Activated gamma-delta T cell treated with anti-CD3 and anti-CD28 coated beads, Interleukin-2, amount 50 U/mL, for 16 hours (primary cell): ENCODE measurements around the gene THOP1.

Experiments used
- DNase-seq: peaks from one replicate; pipeline ENCODE4 v3.0.0-alpha.2; 2020; ENCODE audit warnings: low read depth

The THOP1 gene

DNA sequence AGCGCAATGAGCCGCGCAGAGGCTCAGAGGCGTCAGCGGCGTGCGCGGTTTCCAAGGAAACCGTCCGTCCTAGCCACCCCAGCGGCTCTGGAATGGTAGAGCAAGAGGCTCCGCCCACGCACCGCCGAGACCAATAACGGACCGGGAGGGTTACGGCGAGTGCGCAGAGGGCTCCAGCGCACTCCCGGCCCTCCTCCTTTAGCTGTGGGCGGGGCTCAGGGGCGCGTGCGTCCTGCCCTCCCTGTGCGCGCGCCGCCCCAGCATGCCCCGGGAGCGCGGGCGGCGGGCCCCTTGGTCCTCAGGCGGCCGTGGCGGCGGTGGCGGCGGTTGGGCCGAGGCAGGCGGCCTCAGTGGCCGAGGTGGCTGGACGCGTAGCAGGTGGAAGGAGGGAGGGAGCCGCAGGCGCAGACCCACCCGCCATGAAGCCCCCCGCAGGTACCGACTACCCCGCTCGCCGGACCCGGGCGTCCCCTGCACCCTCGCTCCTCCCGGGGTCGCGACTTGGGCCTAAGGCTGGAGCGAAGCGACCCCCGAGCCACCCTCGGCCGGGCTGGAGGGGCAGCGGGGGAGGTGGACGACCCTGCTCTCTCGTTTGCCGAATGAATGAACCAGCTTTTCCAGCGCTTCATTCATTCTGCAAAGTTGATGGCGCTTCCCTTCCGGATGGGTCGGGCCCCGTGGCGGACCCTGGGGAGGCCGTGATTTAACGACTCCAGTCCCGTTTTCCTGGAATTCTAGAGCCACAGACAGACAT is at the start of gene THOP1:
TSS of gene THOP1 (plus strand) at position 260 of the 754 bp plus-strand sequence. CDS start at position 420, 160 bp downstream.
- DNase-seq: peak; percentile 98

DNA sequence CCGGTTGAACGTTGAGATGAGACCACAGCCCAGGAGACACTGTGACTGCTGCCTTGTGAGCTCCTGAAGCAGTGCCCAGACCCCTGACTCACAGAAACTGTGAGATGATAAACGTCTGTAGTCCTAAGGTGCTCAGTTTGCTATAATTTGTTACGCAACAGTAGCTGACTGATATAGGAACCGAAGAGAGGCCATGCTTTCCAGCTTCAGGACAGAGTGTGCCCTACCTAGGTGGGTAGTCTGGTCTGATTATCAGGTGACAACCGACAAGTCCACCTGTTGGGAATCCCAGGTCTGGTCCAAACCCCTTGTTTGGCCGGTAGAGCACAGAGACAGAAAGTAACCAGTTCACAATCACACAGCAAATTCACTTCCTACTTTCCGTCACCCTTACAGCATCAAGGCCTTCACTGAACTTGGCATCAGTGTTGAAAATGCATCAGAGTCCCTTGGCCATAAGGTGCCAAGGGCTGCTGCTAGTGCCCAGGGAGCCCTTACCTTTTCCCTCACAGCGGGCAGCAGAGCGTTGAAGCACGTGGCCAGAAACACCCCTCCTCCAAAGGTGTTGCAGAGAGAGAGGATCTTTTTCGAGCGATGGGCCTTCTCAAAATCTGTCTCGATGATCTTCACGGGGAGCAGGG is 48.6 kb upstream of the THOP1 start:
- DNase-seq: no peak

DNA sequence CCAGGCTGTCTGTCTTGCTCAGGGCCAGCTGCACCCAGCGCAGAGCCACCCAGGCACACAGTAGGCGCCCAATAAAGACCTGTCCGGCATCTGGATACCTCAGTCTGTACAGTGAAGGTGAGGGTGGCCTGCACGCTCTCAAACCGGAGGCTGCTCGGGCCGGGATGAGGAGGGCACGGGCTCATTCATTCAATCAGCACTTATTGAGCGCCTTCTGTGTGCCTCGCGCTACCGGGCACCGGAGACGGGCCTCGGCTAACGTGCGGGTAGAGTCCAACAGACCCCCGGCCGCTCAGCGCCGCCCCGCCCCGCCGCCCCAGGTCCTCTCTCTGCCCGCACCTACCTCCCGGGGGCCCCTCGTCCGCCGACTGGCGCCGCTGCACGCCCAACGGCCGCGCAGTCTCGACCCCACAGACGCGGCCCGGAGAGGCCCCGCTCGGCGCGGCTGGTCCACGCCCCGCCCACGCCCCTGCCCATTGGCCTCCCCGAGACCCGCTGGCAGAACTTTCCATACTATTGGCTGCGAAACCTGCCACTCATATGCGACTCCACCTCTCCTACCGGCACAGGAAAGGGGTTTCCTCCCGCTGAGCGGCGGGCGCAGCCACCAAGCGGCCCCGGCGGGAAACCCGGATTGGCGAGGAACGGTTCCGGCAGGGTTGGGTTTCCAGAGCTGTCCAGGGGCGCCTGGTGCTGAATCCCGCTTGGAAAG is 45.5 kb upstream of the THOP1 start, which contains the start of gene SLC39A3:
TSS of gene SLC39A3 (minus strand) at position 416 of the 712 bp plus-strand sequence. CDS start 2,760 bp downstream, outside the sequence.
- DNase-seq: peak; percentile 100

DNA sequence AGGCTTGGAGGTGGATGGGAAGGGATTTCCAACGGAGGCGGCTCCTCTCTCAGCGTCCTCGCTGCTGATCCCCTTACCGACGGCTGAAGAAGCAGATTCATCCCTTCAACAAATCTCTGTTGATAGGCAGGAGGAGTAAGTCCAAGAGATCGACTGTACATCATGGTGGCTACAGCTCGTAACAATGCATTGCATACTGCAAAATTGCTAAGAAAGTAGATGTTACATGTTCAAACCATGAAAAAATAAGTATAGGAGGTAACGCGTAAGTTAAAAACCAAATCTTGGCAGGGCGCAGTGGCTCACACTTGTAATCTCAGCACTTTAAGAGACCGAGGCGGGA is 45.0 kb upstream of the THOP1 start:
- DNase-seq: no peak

DNA sequence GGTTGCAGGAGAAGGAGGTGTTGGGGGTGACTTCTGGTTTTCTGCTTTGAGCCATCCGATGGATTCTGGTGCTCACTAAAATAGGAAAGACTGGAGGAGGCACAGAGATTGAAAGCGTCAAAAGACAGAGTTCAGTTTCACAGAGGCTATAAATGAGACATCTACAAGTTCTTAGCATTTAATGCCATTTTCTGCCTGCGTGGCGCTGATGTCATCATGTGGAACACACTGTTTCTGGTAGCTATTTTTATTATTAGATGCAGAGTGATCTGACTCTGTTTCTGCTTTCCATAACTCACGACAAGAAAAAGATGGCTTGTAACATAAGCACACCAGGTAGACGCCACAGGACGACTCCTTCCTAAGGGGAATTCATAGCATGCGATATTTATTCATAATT is 42.2 kb upstream of the THOP1 start:
- no peak for DNase-seq

DNA sequence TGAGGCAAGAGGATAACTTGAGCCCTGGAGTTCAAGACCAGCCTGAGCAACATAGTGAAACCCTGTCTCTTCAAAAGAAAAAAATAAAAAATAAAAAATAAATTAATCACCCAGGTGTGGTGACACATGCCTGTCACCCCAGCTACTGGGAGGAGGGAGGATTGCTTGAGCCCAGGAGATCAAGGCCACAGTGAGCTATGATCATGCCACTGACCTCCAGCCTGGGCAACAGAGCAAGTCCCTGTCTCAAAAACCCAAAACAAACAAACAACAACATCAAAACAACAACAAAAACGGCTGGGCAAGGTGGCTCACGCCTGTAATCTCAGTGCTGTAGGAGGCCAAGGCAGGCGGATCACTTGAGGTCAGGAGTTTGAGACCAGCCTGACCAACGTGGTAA is 41.2 kb upstream of the THOP1 start:
- no peak for DNase-seq

DNA sequence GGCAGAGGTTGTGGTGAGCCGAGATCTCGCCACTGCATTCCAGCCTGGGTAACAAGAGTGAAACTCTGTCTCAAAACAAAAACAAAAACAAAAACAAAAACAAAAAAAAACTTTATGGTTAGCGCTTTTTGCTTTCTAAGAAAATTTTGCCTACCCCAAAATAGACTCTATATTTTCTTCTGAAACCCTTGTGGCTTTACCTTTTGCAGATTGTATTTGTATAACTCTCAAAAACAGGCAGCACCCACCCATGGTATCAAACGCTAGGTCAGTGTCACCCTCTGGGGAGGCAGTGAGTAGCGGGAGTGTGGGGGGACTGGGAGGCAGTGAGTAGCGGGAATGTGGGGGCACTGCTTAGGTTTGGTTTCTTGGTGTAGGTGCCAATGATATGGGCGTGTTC is 38.0 kb upstream of the THOP1 start:
- DNase-seq: no peak

DNA sequence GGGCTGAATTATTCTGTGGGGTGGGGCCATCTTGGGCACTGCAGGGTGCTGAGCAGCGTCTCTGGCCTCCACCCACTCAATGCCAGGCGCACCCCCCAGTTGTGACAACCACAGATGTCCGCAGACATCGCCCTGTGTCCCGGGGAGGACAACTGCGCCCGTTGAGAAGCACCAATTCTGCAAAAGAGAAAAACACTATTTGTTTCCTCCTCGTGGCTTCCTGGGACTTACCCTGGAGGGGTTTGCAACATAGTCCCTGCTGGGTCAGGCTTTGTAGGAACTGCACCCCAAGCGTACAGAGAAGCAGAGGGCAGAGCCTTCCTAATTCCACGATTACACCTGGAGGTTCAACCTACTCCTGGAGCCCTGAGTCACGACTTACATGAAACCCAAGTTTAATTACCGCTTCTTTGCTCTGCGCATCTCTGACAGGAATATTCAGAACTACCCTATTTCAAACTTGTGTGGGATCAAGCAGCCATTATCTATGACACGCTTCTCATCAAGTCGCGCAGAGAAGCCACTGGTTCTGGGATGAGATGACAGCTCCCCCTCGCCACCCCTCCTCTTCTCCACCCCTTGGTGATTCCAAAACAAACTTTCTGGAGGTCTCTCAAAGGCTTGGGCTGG is 34.4 kb upstream of the THOP1 start:
- no peak for DNase-seq

DNA sequence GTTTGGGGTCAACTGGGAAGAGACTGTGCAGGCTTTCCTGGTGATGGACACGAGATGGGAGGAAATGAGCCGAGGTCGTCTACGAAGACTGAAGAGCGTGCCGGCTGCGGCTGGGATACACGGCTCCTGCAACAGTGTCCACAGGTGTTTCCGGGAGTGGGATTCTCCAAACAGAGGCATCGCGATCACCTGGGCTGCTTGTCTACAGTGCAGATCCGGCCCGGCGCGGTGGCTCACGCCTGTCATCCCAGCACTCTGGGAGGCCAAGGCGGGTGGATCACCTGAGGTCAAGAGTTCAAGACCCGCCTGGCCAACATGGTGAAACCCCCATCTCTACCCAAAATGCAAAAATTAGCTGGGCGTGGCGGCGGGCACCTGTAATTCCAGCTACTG is 33.9 kb upstream of the THOP1 start:
- DNase-seq: no peak

DNA sequence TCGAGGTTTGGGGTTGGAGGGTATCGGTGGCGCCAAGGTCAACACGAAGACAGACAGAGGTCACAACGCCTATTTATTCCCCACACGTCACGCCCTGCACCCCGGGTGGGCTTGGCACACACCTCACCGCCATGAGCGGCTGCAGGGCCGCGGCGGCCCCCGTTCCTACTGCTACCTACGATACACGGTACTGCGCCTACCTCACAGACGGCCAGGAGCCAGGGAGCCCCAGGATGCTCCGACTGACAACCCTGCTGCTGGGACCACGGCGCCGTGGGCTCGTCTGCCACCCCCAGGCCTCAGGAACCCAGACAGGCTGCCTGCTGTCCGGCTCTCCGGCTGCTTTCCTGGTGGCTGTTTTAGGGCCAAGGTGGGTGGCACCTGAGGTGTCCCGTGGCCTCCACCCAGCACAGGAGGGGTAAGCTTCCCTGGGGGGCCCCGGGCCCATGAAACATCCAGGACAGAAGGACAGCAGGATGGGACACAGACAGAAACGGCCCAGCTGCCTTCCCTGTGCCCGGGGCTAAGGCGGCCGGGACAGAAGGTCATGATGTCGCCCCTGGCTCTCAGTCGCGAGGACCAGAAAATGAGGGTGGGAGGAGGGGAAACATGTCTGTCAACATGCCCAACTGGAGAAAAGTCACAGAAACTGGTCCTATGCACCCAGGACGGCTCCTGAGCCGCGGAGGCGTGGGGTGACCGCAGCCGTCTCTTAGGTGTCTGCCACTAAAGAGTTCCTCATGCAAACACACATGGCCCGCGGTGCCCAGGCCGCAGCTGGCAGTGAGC is 30.4 kb upstream of the THOP1 start:
- DNase-seq: no peak

DNA sequence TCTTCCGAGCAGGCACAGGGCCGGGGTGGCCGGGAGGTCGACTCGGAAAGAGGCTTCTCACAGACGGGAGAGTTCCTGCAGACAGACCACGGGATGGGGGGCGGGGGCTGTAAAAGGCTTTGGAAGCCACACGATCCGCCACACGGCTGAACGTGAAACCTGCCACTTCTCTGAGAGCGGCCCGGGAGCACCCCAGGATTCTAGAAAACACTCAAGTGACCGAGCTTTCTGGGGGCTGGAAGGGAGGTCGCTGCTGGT is 29.9 kb upstream of the THOP1 start:
- no peak for DNase-seq

DNA sequence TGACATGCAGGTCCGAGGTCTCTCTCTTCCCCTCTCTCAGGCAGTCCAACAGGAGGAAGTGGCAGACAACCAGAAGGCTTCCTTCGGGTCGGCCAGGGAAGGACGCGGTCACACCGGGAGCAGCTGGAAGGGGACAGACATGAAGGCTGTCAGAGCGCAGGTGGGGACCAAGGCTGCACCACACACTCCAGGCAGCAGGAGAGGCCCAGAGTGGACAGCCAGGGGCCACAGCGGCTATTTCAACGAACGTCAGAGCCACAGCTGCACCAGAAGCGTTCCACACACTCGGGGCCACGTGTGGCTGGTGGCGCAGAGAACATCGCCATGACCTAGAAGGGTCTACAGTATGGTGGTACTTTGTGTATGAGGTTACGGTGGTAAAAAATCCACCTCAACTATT is 29.5 kb upstream of the THOP1 start:
- no peak for DNase-seq

DNA sequence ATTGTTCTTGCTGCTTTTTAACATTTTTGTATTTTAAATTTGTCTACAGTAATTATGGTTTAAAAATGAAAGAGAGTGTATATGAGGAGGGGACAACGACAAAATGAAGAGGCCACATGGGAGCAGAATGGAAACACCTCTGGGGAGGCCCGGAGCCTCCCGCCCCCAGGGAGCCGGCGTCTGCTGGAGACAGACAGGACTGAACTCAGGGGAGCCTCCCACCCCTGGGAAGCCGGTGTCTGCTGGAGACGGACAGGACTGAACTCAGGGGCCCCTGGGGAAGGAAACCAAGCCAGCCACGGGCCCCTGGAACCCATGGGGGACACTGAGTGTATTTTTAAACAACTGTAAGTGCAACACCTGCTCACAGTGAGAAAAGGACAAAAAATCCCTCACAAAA is 28.8 kb upstream of the THOP1 start:
- DNase-seq: no peak

DNA sequence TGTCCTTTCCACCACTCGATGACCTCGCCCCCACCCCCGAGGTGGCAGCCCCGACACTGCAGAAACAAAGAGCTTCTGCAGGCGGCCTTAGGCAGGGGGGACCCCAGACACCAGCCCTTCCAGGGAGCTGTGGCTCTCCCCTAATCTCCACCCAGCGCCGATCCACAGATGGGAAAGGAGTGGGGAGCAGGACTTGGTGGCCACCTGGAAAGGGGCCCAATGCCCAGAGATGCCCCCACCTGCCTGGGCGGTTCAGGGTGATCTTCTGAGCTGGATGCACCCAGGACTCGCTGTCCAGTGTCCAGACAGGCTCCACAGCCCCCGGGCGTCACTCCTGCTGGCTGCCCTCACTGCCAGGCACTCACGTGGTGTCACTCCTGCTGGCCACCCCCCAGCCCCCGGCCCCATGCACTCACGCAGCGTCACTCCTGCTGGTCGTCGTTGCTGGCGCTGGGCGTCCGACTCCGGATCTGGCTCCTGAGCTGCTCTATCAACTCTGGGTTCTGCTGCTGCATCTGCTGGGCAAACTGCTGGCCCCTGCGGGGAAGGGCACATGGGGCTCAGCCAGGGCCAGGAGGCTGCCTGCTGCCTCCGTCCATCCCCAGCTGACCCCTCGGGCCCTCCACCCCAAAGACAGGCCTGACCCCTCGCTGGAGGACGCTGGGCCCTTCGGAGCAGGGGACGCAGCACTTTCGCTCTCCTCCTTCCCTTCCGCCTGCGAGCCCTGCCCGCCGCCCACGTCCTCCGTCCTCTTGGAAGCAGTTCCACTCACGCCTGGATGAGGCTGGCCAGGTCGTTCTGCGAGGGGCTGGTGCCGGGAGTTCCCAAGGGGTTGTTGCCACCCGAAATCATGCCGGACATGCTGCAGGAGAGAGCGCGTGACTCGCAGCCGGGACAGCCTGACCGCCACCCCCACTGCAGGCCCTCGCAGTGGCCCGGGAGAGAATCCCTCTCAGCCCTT is 28.1 kb upstream of the THOP1 start:
- no peak for DNase-seq

DNA sequence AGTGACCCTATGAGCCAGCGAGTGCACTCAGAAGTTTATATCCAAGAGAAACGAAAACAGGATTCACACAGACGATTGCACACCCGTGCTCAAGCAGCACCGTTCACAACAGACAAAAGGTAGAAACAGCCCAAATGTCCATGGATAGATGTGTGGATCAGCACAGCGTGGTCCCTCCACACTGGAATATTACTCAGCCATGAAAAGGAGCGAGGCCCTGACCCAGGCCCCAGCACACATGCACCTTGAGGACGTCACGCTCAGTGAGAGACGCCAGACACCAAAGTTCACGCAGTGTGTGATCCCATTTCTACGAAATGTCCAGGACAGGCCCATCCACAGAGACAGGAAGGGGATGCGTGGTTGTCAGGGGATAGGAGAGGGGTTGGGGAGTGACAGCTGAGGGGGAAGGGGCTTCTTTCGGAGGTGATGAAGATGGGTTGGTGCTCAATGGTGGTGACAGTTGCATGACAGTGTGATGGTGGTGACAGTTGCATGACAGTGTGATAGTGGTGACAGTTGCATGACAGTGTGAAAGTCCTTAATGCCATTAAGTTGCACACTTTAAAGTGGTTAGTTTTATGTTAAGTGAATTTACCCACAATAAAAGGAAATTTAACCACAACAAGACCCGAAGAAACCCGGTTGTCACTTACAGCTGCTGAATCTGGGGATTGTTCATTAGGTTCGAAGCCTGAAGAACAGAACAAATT is 26.5 kb upstream of the THOP1 start:
- DNase-seq: no peak

DNA sequence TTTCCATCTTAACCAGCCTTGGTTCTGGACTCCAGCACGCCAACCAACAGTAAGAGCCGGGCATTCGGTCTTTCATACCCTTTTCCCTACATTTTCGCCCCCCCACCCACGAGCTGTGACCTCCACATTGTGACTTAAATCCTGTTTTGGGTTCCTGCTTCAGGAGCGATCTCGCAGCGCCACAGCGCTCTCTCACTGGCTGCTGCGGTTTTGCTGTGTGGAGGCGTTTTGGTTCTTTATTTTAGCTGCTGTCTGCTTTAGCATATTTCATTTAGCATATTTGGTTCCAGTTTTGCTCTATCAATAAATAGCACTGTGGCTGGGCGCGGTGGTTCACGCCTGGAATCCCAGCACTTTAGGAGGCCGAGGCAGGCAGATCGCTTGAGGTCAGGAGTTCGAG is 25.9 kb upstream of the THOP1 start:
- no peak for DNase-seq

DNA sequence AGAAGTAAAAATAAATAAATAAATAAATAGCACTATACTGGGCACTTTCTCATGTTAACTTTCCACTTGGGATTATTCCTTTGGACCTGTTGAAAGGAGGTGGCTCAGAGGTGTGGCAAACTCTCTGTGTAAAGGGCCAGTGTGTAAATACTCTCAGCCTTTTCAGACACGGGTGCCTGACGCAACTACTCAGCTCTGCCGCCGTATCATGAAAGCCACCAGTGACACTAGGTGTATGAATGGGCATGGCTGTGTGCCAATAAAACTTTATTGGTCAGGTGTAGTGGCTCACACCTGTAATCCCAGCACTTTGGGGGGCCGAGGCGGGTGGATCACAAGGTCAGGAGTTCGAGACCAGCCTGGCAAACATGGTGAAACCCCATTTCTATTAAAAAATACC is 25.3 kb upstream of the THOP1 start:
- DNase-seq: no peak

DNA sequence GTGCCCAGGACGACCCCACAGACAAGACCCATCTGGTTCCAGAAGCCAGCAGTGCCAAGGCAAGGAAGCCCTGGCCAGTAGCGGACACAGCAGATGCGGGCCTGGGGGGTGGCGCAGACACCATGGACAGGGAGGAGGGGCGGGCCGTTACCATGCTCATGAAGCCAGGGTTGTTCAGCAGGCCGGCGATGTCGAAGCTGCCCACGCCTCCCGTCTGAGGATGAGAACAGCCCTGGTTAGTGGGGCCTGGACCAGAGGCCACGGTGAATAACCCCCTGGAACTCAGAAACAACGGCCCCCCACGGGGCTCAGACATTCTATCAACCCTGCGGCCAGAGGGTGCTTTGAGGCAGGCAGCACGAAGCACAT is 24.0 kb upstream of the THOP1 start:
- DNase-seq: no peak

DNA sequence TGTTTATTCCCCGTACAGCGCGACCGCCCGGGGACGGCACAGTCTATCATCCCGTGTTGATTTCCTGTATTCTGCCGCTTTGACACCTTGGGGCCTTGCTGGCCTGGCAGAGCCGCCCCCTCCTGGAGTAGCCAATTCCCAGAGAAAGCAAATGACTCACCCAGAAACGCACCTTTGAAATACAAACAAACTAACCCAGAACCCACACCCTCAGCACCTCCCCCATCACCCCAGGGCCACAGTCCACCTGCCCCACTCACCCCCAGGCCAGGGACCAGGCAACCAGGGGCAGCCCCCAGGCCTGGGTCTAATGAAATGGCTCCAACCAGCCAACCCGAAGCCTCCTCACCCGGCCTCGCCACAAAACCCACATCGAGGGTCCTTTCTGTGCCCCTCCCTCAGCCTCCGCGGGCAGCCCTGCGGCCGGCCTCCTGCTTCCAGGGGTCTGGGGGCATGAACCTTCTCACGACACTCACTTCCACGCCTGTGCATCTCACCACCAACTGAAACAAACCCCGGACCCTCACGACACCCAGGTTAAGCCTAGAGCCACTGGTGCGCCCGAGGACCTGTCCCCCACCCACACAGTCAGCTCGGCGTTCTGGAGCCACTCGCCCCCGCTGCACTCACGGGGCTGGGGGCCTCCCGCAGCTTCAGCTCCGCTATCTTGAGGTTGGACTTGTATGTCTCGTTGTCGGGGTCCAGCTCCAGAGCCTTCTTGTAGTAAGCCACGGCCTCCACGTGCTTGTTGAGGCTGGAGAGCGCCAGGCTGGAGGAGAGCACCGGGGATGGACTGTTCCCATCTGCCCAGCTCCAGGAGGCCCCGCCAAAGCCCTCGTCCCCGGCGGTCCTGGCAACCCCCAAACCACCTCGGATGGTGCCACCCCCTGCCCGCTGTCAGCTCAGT is 23.2 kb upstream of the THOP1 start:
- DNase-seq: no peak
